NCI-H345 treated with DMSO at 0.1 percent for 48 hours (cell line): ENCODE data around the gene CTRB2.
A peak's percentile ranks its signal among the peaks of the same experiment; 100 is the strongest.

Source experiments
- DNase-seq: peaks from one replicate; lab custom pipeline; 2025; ENCODE audit not compliant: unreplicated experiment; lab: John Stamatoyannopoulos, UW

The CTRB2 gene

DNA sequence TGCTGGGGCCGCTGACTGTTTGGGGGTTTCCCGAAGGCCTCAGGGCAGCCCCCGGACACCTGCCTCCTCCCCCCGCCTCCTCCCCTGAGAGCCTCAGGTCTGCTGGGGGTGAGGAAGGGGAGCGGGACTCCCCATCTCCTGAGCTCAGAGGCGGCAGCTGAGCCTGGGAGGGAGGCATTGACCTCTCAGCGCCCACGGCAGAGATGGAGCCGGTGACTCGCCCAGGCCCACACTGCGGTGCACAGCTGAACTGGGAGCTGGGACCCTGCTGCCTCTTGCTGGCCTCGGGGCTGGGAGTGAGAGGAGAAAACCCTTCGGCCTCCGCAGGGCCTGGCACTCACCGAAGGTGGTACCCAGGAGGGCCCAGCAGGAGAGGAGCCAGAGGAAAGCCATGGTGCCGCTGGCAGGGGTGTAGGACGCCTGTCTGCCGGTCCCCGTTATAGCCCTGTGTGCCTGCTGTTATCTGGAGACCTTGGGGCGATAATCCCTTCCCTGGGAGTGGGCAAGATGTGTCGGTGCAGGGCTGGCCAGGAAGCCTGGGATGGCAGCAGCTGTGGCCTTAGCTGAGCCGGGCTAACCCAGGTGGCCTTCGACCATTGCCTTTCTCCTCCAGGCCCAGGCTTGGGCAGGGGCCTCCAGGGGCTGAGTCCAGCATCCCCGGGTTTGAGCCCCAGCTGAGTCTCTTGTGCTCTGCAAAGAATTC lies at the start of gene CTRB2:
CTRB2 (minus strand) TSS at position 413 of the 703 bp plus-strand sequence; CDS start at position 393, 20 bp downstream.
- no peak for DNase-seq

DNA sequence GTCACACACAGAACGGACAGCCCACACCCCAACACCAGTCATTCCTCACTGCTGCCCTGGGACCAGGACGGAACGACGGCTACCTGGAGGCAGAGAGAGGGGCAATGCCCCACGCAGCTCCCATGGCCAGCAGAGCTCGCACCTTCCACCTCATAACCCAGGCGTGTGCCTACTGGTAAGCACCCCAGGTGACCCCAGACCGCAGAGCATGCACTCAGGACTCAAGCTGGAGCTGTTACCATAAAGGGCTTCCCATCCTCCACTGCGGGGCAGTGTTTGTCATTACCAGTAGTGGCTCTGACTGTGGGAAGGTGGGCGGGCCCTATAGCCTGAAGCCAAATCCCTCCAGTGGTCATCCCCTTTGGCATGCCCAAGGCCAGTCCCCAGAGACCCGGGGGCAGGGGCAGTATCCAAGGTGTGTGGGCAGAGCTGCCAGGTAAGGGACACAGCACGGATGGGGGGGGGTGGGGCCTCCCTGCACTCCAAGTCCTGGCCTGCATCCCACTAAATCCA lies 49.2 kb upstream of the CTRB2 start:
- DNase-seq, result no peak

DNA sequence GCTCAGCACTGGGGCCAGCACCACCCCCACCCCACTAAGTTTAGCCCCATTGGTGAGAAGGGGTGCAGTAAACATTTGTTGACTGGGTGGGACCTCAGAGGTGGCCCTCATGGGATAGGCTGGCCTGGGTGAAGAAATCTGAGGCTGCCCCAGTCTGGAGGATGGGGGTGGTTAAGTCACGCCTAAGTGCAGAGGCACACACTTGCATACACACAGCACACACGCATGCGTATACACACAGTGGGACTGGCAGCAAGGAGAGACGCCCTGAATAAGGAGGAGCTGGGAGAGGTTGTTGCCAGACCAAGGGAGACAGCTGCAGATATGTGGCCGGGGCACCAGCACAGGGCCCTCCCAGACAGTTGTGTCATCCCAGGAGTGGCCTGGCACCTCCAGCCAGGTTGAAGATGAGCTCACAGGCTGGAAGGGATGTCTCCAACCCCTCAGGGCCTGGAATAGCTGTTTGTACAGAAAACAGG lies 47.4 kb upstream of the CTRB2 start:
- no peak for DNase-seq

DNA sequence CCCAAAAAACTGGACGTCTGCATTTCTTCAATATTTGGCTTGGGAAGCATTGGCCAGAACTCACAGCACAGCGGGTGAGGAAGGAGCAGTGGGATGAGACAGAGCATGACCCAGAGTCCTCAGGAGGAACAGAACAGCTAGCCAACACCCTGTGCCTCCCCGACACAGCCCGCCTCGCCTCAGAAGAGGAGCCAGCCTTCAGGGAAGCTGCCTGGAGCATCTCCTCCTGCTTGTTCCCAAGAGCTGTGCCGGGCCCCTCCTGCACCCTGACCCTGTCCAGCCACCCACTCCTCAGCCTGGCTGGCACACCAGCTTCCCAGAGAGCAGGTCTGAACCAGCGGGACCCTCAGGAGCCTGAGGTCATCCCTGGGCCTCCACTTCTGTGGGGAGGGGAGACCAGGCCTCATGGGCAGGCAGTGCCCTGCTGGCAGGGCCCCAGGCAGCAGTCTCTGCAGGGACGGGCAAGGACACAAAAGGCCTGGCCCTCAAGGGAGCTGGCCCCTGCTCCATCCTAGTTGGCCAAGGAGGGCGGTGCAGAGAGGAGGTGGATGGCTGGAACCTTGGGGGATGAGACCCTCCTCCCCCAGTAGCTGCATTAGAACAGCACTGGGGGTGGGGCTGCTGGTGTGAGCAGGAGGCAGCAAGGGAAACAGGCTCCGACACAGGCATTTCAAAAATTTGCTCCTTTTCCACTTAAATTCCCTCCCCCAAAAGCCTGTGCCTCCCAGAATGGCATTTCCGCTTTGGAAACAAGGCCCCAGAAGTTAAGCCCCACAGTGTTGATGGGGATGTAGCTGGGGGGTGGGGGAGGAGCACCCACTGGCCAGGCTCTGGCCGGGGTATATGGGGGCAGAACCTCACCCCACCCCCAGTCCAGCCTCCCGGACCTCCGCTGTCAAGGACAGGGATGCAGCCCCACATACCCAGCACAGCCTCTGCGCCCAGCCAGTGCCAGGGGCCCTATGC lies 46.3 kb upstream of the CTRB2 start:
- DNase-seq, result no peak

DNA sequence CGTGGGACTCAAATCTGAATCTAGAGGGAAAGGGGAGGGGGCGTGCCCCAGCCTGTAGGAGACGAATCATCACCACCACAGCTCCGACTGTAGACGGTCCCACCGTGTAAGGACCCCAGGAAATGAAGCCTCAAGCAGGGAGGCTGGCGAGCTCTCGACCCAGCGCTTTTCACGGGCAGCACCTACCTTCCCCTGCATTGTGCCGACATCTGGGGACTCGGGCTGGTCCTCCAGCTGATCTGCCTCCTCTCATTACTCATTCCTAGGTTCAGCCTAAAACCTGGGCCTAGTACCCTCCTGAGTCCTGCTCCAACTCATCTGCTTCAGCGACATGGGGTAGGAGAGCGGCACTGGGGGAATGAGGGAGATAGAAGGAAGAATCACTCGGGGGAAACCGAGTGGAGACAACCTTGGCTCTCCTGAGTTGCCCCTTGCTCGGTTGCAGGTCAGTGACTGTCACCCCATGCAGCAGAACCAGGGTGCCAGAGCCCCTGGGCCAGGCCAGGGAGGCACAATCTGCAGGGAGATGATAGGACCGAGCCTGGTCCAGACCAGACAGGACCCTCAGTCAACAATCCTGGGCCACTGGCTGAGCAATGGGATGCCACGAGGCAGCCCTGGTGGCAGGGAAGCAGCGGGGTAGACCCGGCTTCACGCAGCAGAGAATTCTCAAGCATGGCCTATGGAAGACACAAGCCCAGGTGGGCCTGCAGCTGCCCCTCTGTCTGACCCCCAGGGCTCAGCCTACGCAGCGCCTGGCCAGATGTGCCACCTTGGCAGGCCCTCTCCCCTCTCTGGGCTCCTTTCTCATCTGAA lies 45.3 kb upstream of the CTRB2 start:
- DNase-seq, result no peak

DNA sequence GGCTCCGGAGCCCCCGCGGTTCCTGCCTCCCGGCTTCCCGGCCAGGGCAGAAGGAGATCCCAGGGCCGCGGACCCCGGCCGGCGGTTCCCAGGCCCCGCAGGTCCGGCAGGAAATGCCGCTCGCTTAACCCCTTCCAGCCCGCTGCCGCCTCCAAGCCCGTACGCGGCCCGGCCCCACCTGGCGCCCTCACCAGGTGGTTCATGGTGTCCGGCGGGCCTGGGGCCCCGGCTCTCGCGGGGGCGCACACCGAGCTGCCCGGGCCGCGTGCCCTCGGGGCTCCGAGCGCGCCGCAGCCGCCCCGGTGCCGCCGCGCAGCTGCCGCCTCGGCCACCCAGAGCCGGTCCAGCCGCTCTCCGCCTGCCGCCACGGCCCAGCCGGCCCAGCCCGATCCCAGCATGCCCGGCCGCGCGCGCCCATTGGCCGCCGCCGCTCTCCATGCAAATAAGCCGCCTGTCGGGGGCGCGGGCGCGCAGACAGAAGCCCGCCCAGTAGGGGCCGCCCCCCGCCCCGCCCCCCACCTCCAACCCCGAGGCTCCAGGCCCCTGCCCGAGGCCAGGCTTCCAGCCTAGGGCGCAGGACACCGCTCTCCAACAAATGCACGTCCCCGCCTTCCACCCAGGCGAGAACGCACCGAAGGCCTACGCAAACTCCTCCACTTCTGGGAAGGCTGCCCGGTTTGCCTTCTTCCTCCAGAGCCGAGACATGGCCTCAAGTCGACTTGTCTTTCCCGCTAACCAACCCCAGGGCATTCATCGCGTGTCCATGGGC lies 44.5 kb upstream of the CTRB2 start, which contains the start of gene BCAR1:
BCAR1 (minus strand) TSS at position 345 of the 769 bp plus-strand sequence; CDS start at position 203, 142 bp downstream.
- DNase-seq, result peak; percentile 48

DNA sequence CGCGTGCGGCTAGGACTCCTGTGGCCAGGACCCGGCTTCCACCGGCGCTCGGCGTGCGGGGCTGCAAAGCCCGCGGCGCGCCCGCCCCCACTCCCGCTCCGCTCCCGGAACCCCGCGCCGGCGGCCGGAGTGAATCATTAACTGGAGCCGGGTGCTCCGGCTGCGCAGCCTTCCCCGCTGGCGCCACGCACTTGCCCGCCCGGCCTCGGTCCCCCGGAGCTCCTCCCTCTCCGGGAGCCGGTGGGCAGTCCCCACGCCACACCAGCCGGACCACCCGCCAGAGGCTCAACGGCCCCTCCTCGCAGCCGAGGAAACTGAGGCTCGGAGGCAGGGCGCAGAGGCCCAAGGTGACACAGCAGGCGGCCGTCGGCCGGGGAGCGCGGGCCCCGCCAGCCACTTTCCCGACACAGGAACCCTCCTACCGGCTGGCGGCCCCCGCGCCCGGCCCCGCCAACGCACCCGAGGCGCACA lies 43.9 kb upstream of the CTRB2 start:
- no peak for DNase-seq

DNA sequence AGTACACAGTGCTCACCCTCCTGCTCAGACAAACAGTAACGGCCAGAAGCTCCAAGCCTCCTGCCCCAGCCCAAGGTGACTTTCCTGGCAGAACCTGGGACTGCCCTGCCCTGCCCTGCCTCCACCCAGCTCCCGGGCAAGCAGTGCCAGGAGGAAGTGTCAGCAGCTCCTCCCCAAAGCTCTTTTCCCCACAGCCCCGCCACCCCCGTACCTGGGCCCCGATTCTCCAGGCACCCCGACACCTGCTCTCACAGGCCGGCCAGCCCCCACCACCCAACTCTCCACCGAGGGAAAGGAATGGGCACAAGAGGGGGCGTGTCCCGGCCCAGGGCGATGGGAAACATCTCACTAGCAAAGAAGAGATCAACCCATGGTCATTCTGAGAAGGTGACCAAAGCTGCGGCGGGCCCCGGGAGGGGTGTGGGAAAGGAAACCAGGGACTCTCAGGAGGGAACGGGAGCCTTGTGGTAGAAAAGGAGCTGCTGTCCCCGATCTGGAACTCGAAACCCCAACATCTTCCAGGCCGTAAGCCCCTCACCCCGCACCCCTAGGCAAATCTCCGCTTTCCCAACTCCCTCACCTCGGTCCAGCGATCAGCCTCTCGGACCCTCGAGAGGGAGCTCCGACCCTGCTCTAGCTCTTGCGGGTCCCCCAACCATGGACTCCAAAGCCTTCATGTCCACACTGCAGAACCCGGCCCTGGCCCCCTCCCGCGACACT lies 43.3 kb upstream of the CTRB2 start:
- DNase-seq, result no peak

DNA sequence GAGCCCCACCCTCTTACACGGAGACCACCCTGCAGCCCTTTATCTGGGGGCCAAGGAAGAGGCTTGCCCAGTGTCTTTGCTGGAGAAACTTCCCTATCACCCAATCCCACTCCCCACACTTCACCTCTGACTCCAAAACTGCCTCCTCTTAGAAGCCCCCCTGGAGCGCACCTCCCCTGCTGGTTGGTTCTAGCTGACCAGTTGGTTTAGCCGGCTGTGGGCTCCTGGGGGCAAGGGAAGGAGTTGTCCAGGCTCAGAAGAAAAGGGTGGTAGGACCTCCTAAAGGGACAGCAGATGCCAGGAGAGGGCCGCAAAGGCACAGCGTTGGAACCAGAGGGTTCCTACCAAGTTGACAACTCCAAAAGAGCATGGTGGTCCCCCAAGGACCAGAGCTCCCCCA lies 42.5 kb upstream of the CTRB2 start:
- DNase-seq, result no peak

DNA sequence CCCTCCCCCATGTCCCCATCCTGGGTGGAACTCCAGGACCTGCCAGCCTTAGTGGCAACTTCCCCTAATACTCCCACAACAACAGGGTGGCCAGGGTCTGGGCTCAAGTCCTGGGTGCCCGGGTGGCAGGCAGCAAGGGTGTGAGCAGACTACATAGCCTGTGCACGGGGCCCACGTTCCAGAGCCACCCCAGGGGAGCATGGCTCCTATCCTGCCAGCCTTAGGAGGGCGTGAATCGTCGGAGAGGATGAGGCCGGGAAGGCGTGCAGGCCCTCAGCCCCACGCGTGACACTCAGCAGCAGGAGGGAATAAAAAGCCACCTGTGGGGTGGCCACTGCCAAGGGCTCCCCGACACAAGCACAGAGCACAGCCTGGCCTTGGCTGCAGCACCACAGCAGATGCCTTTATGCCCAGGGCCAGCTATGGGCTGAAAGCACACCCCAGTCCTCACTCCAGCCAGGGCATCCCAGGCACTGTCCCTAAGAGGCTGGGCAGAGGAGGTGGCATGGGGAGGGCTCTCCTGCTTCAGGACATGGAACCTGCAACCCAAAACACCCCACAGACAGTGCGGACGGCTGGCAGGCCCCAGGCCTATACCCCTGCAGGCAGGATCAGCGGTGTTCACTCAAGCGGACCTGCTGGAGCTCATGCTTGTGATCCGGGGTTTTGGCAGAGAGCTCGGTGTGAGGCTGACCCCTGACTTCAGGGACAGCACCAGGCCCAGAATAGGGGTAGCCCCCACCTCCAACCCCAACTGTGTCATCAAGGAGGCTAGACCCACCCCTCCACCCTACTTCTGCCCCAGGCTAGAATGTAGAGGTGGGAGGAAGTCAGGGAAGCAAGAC lies 41.8 kb upstream of the CTRB2 start:
- no peak for DNase-seq

DNA sequence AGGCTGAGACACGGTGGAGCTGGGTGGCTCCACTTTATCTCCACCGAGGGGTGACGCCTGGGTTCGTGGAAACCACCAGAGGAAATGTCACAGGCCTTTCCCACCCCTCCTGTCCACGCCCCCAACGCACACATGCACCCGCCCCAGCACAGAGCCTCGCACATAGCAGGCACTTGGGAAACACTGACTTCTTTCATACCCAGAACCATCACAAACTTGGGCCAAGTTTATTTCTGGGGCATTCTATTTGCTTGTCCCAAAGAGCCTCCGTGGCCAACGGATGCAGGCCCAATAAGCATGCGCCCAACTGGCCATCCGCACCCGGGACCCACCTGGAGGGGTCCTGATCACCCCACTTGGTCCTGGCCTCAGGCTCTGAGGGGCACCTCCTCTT lies 41.2 kb upstream of the CTRB2 start:
- no peak for DNase-seq

DNA sequence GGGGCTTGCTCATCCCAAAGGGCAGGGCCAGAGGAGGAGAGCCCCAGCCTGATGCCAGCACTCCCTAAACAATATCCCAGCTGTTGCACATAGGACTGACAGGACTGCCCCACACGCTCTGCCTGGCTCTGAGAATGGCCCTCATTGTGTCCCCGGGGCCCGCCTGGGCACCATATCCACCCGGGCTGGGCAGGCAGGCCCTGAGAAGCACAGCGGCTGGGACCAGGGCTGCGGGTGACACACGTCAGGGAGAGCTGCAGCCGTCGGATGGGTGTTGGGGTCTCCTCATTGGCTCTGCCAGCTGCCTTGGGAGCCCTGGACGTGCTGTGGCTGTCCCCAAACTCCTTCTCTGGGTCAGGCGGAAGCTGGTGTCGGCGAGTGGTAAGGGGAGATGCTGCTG lies 40.3 kb upstream of the CTRB2 start:
- no peak for DNase-seq

DNA sequence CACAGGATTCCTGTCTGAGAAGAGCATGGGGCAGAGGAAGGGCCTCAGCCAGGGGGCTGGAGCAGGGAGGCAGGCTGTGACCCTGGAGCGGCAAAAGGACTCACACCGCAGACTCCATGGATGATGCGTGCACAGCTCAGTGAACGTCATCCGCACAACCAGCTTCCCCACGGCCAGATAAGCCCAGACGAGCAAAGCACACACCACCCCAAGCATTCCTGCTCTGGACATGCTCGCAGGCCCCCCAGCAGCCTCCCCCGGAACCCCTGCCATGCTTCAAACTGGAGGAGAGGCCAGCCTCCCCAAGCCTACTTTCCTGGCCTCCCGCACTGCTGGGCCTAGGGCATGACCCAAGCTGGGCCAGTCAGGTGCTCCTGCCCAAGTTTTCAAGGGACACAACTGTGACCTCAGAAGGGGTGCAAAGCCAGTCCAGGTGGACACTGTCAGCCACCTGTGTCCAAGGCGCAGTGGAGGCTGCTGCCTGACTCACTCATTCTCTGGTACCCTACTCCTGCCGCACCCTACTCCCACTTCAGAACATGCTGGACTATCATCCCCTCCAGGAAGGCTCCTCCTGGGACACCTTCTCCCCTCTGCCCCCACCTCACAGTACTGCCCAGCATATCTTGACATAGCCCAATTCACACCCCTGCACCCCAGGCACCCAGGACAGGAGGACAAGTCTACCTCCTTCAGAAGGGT lies 39.7 kb upstream of the CTRB2 start:
- DNase-seq, result no peak

DNA sequence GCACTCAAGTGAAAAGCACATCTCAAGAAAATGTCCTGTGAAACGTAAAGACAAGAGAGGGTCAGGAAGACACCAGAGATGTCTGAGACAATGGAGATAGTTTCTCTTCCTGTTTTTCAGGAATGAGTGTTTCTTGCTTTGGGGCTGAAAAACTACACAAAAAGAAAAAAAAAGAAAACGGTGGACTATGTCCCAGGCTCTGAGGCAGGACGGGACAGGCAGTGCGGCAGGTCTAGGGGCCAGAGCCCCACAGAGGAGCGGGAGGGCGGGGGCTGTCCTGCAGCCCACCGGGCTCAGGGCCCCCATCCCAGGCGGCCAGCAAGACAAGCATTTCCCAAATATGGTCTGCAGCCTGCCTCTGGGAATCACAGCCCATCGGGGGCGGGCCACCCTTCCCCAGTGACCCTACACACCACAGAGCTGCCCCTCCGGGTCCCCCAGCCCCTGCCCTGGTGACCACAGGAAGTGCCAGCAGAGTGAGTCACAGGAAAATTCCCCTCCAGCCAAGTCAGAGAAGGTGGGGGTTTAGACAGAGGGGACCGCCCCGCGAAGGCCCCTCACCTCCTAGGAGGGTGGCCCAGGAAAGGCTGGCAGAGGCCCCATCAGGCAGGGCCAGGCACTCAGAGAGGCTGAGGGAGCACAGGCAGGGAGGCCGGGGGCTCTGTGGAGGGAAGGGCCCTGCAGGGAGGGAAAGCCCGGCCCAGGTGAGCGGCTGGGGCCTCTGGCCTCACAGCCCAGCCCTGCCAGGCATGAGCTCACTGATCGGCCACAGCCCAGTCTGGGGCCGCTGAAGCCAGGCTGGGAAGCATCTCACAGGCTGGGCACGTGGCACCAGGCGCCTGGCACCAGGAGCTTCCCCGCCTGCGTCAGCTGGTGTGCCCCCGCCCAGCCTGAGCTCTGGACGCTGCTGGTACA lies 38.1 kb upstream of the CTRB2 start:
- DNase-seq, result no peak

DNA sequence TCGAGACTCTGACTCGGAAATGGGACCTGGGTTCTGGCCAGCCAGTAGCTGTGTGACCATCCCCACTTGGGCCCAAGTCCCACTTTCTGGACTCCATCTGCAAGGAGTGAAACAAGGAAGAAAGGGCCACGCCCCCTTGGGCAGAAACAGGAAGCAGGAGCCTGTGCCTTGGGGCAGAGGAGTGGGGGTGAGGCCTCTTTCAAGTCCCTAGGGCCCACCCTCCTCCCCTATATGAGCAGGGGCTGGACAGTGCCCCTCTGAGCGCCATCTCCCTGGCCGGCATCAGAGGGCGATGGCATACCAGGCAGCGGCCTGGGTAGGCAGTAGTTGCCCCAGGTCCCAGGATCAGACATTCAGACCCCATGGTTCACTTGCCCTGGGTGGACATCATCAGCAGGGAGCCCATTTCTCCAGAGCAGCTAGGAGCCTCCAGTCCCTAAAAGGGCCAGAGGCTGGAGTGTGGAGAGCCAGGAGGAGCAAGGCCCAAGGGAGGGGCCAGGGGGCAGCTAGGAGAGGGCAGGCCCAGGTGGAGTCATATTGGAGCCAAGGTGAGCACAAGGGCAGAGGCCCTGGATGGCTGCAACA lies 37.4 kb upstream of the CTRB2 start:
- no peak for DNase-seq

DNA sequence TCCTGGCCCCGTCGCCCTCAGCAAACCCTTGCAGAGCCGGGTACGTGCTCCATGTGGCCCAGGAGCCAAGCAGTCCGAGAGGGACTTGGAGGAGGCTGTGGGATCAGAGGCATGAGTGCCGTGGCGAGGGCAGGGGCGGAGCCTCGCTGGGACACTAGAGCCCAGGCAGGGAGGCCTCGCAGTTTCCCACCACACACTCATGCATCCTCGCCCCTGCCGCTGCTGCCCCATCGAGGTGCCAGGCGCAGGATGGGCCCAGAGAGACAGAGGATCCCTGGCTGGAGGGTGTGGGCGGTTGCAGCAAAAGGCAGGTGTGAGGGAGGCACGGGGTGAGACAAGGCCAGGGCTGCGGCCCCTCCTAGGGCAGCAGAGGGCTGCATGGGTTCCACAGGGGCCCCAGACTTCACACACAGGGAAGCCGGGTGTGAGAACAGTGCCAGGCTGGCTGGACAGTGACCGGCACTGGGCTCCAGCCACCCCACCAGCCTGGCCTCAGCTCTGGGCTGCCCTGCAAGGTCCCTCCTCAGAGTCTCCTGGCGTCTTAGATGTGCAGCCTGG lies 36.8 kb upstream of the CTRB2 start:
- DNase-seq, result no peak
